NB4 (cell line): ENCODE data around the gene VPS39.

Experiments used
- DNase-seq: peaks from one replicate; pipeline ENCODE4 v3.0.0; 2010; ENCODE audit warnings: low read depth
- H3K4me3 ChIP-seq: one replicate; pipeline ENCODE4 v1.5.1; 2011; ENCODE audit warnings: mild to moderate bottlenecking, low read depth, low read length, moderate library complexity
- CTCF ChIP-seq: IDR thresholded peaks from one replicate; pipeline ENCODE4 v1.5.1; 2012; ENCODE audit warnings: low read depth, low read length
- MAX ChIP-seq: IDR thresholded peaks from 2 replicates; pipeline ENCODE4 v1.6.1; 2011; ENCODE audit warnings: low read depth, low read length
- MYC ChIP-seq: IDR thresholded peaks from 2 replicates; pipeline ENCODE4 v1.6.1; 2011; ENCODE audit warnings: low read depth, low read length
- POLR2A ChIP-seq: IDR thresholded peaks from 2 replicates; pipeline ENCODE4 v1.6.1; 2011; ENCODE audit warnings: mild to moderate bottlenecking; ENCODE audit not compliant: insufficient read length; ENCODE audit errors: extremely low read depth

The VPS39 gene

DNA sequence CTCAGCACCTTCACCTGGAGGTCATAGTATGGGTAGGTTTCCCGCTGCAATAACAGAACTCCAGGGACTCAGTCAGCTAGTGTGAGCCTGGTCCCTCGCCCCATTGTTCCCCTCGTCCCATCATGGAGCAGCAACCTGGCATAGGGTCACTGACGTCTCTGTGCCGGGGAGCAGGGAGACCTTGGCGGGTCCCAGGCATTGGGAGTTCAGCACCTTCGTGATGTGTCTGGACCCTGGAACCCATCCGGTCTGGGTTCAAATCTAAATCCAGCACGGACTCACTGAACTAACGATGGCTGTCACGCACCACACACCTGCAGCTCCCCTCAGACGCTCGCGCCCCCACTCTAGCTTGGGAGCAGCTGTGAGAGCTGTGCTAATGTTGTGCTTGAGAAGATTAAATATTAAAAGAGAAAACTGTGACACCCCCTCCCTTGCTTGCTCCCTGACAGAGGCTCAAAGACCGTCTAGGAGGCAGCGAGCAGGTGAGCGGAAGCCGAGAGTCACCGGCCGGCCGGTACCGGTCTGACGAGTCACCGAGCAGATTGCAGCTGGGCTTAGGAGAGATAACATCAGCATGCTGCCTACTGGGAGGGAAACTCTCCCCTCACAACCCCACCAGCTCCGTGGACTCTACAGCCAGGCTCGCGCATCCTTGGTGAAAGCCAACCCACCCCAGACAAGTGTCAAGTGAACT lies 52.4 kb downstream of the VPS39 start:
- DNase-seq: no peak
- H3K4me3 ChIP-seq: no peak overlapping the region
- no peak for TF ChIP-seq POLR2A
- TF ChIP-seq MAX: no peak
- TF ChIP-seq MYC: no peak
- TF ChIP-seq CTCF: no peak

- no peak for DNase-seq
Observed at GRCh38 chr15:42154956-42155355, 53.1 kb downstream of the VPS39 start.

DNA sequence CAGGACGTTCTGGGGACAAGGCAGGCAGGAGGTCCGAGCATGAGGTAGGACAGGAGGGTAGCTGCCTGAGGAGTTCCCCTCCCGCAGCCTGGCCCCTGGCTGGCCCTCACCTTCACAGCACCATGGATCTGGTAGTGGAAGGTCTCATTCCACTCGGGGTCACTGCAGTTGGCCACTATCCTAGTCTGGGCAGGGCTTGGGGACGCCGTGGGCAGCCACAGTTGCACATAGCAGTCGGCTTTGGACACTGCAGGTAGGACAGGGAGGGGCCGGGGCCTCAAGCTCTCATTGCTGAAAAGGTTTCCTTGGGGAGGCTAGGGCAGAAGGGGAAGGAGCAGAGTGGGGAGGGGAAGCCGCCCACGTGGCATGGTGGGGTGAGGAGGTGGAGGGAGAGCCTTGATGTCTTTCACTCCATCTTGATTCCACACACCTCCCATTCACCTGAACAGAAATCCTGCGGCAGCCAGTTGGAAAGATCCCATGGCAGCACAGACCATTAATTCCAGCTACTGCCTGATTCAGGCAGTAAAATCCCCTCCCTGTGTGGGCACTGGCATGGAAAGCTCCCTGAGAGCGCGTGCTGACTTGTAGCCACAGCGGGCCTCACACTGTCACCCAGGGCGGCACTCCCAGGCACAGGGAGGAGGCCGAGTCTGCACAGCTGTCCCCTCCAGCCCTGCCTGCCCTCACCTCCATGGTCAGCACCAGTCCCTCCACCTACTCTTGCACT lies 53.7 kb downstream of the VPS39 start:
- TF ChIP-seq POLR2A: no peak
- TF ChIP-seq MAX: no peak
- no peak for TF ChIP-seq CTCF
- TF ChIP-seq MYC: no peak
- DNase-seq: no peak
- H3K4me3 ChIP-seq: no peak overlapping the region

More at GRCh38 chr15:42154956-42155355, 53.1 kb downstream of the VPS39 start:
- no peak for TF ChIP-seq CTCF
- no peak for TF ChIP-seq POLR2A
- no peak for TF ChIP-seq MAX
- no peak for TF ChIP-seq MYC
- H3K4me3 ChIP-seq: no peak overlapping the region

GRCh38 chr15:42153874-42154211 lies 54.3 kb downstream of the VPS39 start:
- no peak for DNase-seq
- no peak overlapping the region for H3K4me3 ChIP-seq
- no peak for TF ChIP-seq MYC
- TF ChIP-seq CTCF: no peak
- no peak for TF ChIP-seq POLR2A
- no peak for TF ChIP-seq MAX

DNA sequence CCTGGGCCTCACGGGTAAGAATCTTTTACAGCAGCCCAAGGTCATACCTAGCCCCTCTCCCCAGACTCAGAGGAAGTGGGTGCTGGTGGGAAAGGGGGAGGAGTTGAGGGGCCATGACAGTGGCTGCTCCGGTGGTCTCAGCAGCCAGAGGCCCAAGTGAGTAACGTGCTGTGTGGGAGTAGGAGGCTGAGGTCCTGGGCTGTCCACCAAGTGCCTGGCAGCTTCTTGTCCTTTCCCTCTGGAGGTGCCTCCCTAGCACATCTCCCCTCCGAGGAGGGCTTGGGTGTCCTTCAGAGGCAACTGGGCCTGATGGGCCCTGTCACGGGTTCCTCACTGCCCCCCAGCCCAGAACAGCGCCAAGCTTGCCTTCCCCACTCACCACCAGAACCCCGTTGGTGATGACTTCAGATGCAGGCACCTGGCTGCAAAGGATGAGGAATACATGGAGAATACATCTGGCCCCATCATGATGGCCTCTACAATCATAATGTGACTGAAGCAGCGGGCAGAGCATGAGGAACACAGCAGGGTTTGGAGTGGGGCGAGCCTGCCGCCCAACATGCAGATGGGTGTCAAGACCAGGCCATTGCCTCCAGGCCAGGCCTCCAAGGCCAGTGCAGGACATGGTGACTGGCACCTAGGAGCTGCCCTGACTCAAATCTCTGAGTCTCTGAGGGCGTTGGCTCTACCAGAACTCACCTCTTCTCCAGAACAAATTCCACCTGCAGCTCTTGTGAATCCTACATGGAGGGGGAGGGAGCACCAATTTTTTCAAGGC lies 55.0 kb downstream of the VPS39 start:
- H3K4me3 ChIP-seq: no peak overlapping the region
- TF ChIP-seq POLR2A: no peak
- no peak for TF ChIP-seq MYC
- DNase-seq: no peak

DNA sequence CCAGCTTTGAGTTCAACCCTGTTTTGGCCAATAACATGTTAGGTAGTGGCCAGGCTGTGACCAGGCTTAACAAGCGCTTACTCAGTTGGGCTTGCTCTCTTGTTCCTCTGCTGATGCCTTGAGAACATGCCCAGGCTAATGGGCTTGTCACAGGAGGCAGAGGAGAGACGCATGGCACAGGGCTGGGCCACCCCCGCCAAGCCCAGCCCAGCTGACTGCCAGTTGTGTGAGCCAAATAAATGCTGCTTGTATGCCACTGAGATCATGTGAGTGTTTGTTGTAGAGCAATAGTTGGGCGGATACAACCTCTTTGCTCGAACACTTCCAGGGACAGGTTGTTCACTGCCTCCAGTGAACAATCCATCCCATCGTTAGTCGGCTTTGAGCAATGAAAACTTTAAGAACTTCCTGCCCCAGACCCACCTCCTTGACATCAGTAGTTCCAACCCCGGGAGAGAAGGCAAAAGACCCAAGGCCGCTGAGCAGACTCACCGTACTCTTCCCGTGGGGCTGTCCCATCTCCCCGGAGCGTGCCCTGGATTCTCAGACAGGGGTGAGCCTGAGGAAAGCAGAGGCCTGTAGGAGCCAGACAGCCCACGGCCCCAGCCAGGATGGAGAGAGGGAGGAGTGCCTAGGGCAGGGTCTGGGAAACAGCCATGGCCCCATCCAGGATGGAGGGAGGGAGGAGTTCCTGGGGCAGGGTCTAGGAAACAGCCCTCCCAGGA lies 55.7 kb downstream of the VPS39 start:
- no peak overlapping the region for H3K4me3 ChIP-seq
- TF ChIP-seq CTCF (no peak), POLR2A (no peak), MAX (no peak), MYC (no peak)
- no peak for DNase-seq
